ENCODE data around the gene KRTAP4-12. TPM values are rescaled to one million over a fixed set of nuclear protein-coding genes. Genes with fewer than 3 reads are reported as not detected.
"Not testable (repeated sequence)": the region's sequence is repeated elsewhere in the genome, so short reads cannot be mapped to it uniquely, and the experiment has no call there.

The KRTAP4-12 gene
- not detected for polyA plus RNA-seq (2013, experiment 1 of 4)
- not detected for polyA plus RNA-seq (2013, experiment 2 of 4)
- polyA plus RNA-seq (2013, experiment 3 of 4) = not detected
- polyA plus RNA-seq (2013, experiment 4 of 4) = not detected

DNA sequence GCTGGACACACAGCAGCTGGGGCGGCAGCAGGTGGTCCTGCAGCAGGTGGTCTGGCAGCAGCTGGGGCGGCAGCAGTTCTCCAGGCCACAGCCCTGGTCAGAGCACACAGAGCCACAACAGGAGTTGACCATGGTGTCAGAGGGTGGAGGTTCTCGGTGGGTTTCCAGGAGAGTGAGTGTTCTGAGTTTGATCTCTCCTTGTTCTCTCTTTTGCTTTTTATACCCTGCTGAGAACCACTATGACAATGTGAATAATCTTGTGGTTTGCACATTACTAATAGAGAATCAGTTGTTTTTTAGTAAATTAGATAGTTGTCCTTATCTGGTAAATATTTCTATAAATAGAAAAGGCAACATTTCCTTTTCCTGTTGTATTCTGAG is at the start of gene KRTAP4-12:
Gene KRTAP4-12, minus strand, starts transcription at position 192 of the 381 bp plus-strand sequence. Its CDS starts 60 bp downstream, at position 132.
- H3K9me3 ChIP-seq (ENCODE audit: control insufficient read depth, low read length); H3K27me3 ChIP-seq (ENCODE audit: control insufficient read depth, insufficient read depth, low read length, poor library complexity, severe bottlenecking); H3K4me3 ChIP-seq (ENCODE audit: insufficient read depth, low read depth, low read length); H3K36me3 ChIP-seq (ENCODE audit: control insufficient read depth, insufficient read depth, low read length); H3K27ac ChIP-seq (ENCODE audit: insufficient read depth, low read depth, low read length, poor library complexity, severe bottlenecking); H3K4me1 ChIP-seq (ENCODE audit: control insufficient read depth, insufficient read depth, low read length): not testable (repeated sequence)
- WGBS, 2 experiments = 83 to 85% methylated on average over 3 of the region's 3 CpGs

DNA sequence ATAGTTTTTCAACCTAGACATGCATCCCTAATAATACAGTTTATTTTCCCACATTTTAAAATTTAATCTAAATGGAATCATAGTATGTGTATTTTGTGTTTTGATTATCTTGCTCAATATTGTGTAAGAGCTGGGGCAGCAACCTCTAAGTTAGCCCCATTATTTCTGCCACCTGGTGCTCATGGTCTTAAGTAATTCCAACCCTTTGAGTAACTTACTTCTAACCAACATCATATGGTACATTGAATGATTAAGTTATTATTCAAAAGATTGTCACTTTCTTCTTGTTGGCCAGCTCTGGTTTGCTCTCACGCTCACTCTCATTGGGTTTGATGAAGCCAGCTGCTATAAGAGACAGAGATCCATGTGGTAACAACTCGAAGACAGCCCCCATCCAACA is 47.9 kb upstream of the KRTAP4-12 start:
- no peaks in the 10 kb centered on the region for H3K4me1 ChIP-seq (ENCODE audit: control insufficient read depth, insufficient read depth, low read length)
- 88 to 94% methylated on average over 2 of the region's 2 CpGs for WGBS, 2 experiments
- H3K27me3 ChIP-seq (ENCODE audit: control insufficient read depth, insufficient read depth, low read length, poor library complexity, severe bottlenecking) = no peaks in the 10 kb centered on the region
- H3K27ac ChIP-seq (ENCODE audit: insufficient read depth, low read depth, low read length, poor library complexity, severe bottlenecking) = no peak overlapping the region
- no peak overlapping the region for H3K4me3 ChIP-seq (ENCODE audit: insufficient read depth, low read depth, low read length)
- no peaks in the 10 kb centered on the region for H3K9me3 ChIP-seq (ENCODE audit: control insufficient read depth, low read length)
- no peaks in the 10 kb centered on the region for H3K36me3 ChIP-seq (ENCODE audit: control insufficient read depth, insufficient read depth, low read length)

GRCh38 chr17:41168121-41168520 is 44.1 kb upstream of the KRTAP4-12 start, which contains the start of gene KRTAP4-3:
Gene KRTAP4-3, minus strand, starts transcription at chr17:41168221. Its CDS starts 49 bp downstream, at chr17:41168172.
- Histone ChIP-seq H3K36me3 (ENCODE audit: control insufficient read depth, insufficient read depth, low read length) (no peaks in the 10 kb centered on the region), H3K27ac (ENCODE audit: insufficient read depth, low read depth, low read length, poor library complexity, severe bottlenecking) (no peak within 1 kb of the TSS), H3K4me3 (ENCODE audit: insufficient read depth, low read depth, low read length) (no peak within 1 kb of the TSS), H3K9me3 (ENCODE audit: control insufficient read depth, low read length) (no peaks in the 10 kb centered on the region), H3K27me3 (ENCODE audit: control insufficient read depth, insufficient read depth, low read length, poor library complexity, severe bottlenecking) (no peaks in the 10 kb centered on the region), H3K4me1 (ENCODE audit: control insufficient read depth, insufficient read depth, low read length) (no peaks in the 10 kb centered on the region)
- 64 to 90% methylated on average over 1 of the region's 1 CpG for WGBS, 2 experiments

- no peaks in the 10 kb centered on the region for H3K9me3 ChIP-seq (ENCODE audit: control insufficient read depth, low read length)
- no peak overlapping the region for H3K27ac ChIP-seq (ENCODE audit: insufficient read depth, low read depth, low read length, poor library complexity, severe bottlenecking)
- no peaks in the 10 kb centered on the region for H3K36me3 ChIP-seq (ENCODE audit: control insufficient read depth, insufficient read depth, low read length)
- no peak overlapping the region for H3K4me3 ChIP-seq (ENCODE audit: insufficient read depth, low read depth, low read length)
- H3K27me3 ChIP-seq (ENCODE audit: control insufficient read depth, insufficient read depth, low read length, poor library complexity, severe bottlenecking) = no peaks in the 10 kb centered on the region
- H3K4me1 ChIP-seq (ENCODE audit: control insufficient read depth, insufficient read depth, low read length) = no peaks in the 10 kb centered on the region
- 85 to 87% methylated on average over 7 of the region's 7 CpGs for WGBS, 2 experiments
Observed at GRCh38 chr17:41167561-41167960, 43.6 kb upstream of the KRTAP4-12 start.

DNA sequence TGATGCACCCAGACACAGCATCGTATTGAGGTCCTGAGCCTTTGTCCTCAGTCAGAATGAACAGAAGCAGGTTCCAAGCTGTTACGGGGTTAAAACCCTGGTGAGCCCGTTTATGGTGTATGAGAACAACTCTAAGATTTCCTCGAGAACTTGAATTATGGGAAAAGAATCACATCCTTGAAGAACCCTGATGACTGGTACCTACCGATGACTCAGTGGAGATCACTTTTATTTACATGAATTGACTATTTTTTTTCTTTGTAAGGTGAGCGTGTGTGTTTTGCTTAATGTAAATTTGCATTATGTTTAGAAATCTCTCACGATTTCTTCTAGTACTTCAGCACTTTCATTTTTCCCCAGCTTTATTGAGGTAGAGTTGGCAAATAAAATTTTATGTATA is 39.8 kb upstream of the KRTAP4-12 start:
- Histone ChIP-seq H3K4me1 (ENCODE audit: control insufficient read depth, insufficient read depth, low read length) (no peaks in the 10 kb centered on the region), H3K27me3 (ENCODE audit: control insufficient read depth, insufficient read depth, low read length, poor library complexity, severe bottlenecking) (no peaks in the 10 kb centered on the region), H3K27ac (ENCODE audit: insufficient read depth, low read depth, low read length, poor library complexity, severe bottlenecking) (no peak overlapping the region), H3K36me3 (ENCODE audit: control insufficient read depth, insufficient read depth, low read length) (no peaks in the 10 kb centered on the region), H3K4me3 (ENCODE audit: insufficient read depth, low read depth, low read length) (no peak overlapping the region), H3K9me3 (ENCODE audit: control insufficient read depth, low read length) (no peaks in the 10 kb centered on the region)
- 92 to 93% methylated on average over 5 to 7 of the region's 7 CpGs for WGBS, 2 experiments

GRCh38 chr17:41160648-41161047 is 36.7 kb upstream of the KRTAP4-12 start, which contains the start of gene KRTAP4-4:
Gene KRTAP4-4, minus strand, starts transcription at chr17:41160748. Its CDS starts 57 bp downstream, at chr17:41160691.
- H3K4me1 ChIP-seq (ENCODE audit: control insufficient read depth, insufficient read depth, low read length) = no peaks in the 10 kb centered on the region
- H3K27me3 ChIP-seq (ENCODE audit: control insufficient read depth, insufficient read depth, low read length, poor library complexity, severe bottlenecking) = no peaks in the 10 kb centered on the region
- WGBS, 2 experiments = 83 to 97% methylated on average over 1 of the region's 1 CpG
- H3K9me3 ChIP-seq (ENCODE audit: control insufficient read depth, low read length) = no peaks in the 10 kb centered on the region
- H3K27ac ChIP-seq (ENCODE audit: insufficient read depth, low read depth, low read length, poor library complexity, severe bottlenecking) = no peak within 1 kb of the TSS
- no peaks in the 10 kb centered on the region for H3K36me3 ChIP-seq (ENCODE audit: control insufficient read depth, insufficient read depth, low read length)
- H3K4me3 ChIP-seq (ENCODE audit: insufficient read depth, low read depth, low read length) = no peak within 1 kb of the TSS

GRCh38 chr17:41160190-41160589 is 36.2 kb upstream of the KRTAP4-12 start:
- H3K9me3 ChIP-seq (ENCODE audit: control insufficient read depth, low read length); H3K4me3 ChIP-seq (ENCODE audit: insufficient read depth, low read depth, low read length); H3K27ac ChIP-seq (ENCODE audit: insufficient read depth, low read depth, low read length, poor library complexity, severe bottlenecking); H3K4me1 ChIP-seq (ENCODE audit: control insufficient read depth, insufficient read depth, low read length); H3K36me3 ChIP-seq (ENCODE audit: control insufficient read depth, insufficient read depth, low read length); H3K27me3 ChIP-seq (ENCODE audit: control insufficient read depth, insufficient read depth, low read length, poor library complexity, severe bottlenecking): not testable (repeated sequence)
- WGBS, 2 experiments = 91 to 92% methylated on average over 3 of the region's 3 CpGs

DNA sequence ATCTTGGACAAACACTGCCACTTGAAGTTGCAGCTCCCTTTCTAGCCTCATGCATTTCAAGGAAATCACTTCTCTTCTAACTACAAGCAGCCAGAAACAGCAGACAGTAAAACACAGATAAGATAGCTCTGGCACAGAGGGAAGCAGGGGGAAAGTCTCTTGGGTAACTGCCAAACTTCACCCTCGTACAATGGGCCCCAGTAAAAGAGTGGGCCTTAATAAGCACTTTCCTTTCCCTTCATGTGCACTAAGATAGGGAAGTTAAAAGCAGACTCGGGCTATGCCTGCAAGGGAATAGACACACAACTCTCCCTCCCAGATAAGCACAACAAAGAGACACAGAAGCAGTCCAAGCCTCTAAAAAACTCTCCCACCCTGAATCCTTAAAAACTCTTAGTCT is 29.9 kb upstream of the KRTAP4-12 start:
- WGBS, 2 experiments = 75 to 82% methylated on average over 2 of the region's 2 CpGs
- no peaks in the 10 kb centered on the region for H3K9me3 ChIP-seq (ENCODE audit: control insufficient read depth, low read length)
- H3K36me3 ChIP-seq (ENCODE audit: control insufficient read depth, insufficient read depth, low read length) = no peaks in the 10 kb centered on the region
- H3K27ac ChIP-seq (ENCODE audit: insufficient read depth, low read depth, low read length, poor library complexity, severe bottlenecking) = no peak overlapping the region
- H3K4me1 ChIP-seq (ENCODE audit: control insufficient read depth, insufficient read depth, low read length) = no peaks in the 10 kb centered on the region
- H3K27me3 ChIP-seq (ENCODE audit: control insufficient read depth, insufficient read depth, low read length, poor library complexity, severe bottlenecking) = no peaks in the 10 kb centered on the region
- H3K4me3 ChIP-seq (ENCODE audit: insufficient read depth, low read depth, low read length) = no peak overlapping the region

GRCh38 chr17:41151525-41151924 is 27.5 kb upstream of the KRTAP4-12 start:
- H3K27me3 ChIP-seq (ENCODE audit: control insufficient read depth, insufficient read depth, low read length, poor library complexity, severe bottlenecking) = no peaks in the 10 kb centered on the region
- no peak overlapping the region for H3K27ac ChIP-seq (ENCODE audit: insufficient read depth, low read depth, low read length, poor library complexity, severe bottlenecking)
- WGBS, 2 experiments = 80 to 88% methylated on average over 2 of the region's 2 CpGs

GRCh38 chr17:41150026-41150425 is 26.0 kb upstream of the KRTAP4-12 start:
- Histone ChIP-seq H3K4me1 (ENCODE audit: control insufficient read depth, insufficient read depth, low read length) (no peaks in the 10 kb centered on the region), H3K27me3 (ENCODE audit: control insufficient read depth, insufficient read depth, low read length, poor library complexity, severe bottlenecking) (no peaks in the 10 kb centered on the region), H3K36me3 (ENCODE audit: control insufficient read depth, insufficient read depth, low read length) (no peaks in the 10 kb centered on the region), H3K27ac (ENCODE audit: insufficient read depth, low read depth, low read length, poor library complexity, severe bottlenecking) (no peak overlapping the region), H3K4me3 (ENCODE audit: insufficient read depth, low read depth, low read length) (no peak overlapping the region), H3K9me3 (ENCODE audit: control insufficient read depth, low read length) (no peaks in the 10 kb centered on the region)
- 94% methylated on average over 4 of the region's 4 CpGs for WGBS, 2 experiments

More at GRCh38 chr17:41151525-41151924, 27.5 kb upstream of the KRTAP4-12 start:
- Histone ChIP-seq H3K36me3 (ENCODE audit: control insufficient read depth, insufficient read depth, low read length) (no peaks in the 10 kb centered on the region), H3K4me1 (ENCODE audit: control insufficient read depth, insufficient read depth, low read length) (no peaks in the 10 kb centered on the region), H3K9me3 (ENCODE audit: control insufficient read depth, low read length) (no peaks in the 10 kb centered on the region), H3K4me3 (ENCODE audit: insufficient read depth, low read depth, low read length) (no peak overlapping the region)

DNA sequence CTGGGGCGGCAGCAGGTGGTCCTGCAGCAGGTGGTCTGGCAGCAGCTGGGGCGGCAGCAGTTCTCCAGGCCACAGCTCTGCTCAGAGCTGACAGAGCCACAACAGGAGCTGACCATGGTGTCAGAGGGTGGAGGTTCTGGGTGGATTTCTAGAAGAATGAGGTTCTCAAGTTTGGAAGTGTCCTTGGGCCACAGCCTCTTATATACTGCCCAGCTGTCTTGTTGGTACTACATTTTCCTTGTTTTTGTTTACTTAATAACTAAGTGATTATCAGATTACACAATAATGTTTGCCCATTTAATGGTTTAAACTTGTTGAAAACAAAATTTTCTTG is 25.6 kb upstream of the KRTAP4-12 start, which contains the start of gene KRTAP4-5:
Gene KRTAP4-5, minus strand, starts transcription at position 174 of the 334 bp plus-strand sequence. Its CDS starts 58 bp downstream, at position 116.
- no peaks in the 10 kb centered on the region for H3K27me3 ChIP-seq (ENCODE audit: control insufficient read depth, insufficient read depth, low read length, poor library complexity, severe bottlenecking)
- no peaks in the 10 kb centered on the region for H3K4me1 ChIP-seq (ENCODE audit: control insufficient read depth, insufficient read depth, low read length)
- no peaks in the 10 kb centered on the region for H3K9me3 ChIP-seq (ENCODE audit: control insufficient read depth, low read length)
- no peak within 1 kb of the TSS for H3K4me3 ChIP-seq (ENCODE audit: insufficient read depth, low read depth, low read length)
- H3K36me3 ChIP-seq (ENCODE audit: control insufficient read depth, insufficient read depth, low read length) = no peaks in the 10 kb centered on the region
- WGBS, 2 experiments = 57 to 61% methylated on average over 2 of the region's 2 CpGs
- H3K27ac ChIP-seq (ENCODE audit: insufficient read depth, low read depth, low read length, poor library complexity, severe bottlenecking) = no peak within 1 kb of the TSS
